GM19452 (cell line): Measurements from ENCODE around the gene RGS9.
"Not testable (repeated sequence)": the region's sequence is repeated elsewhere in the genome, so short reads cannot be mapped to it uniquely, and the experiment has no call there.

ENCODE experiments used
- ATAC-seq: cut with Tn5 transposase; IDR thresholded peaks from one replicate; pipeline ENCODE4 v1.9.1; 2021; ENCODE audit not compliant: unreplicated experiment

RGS9 gene

DNA sequence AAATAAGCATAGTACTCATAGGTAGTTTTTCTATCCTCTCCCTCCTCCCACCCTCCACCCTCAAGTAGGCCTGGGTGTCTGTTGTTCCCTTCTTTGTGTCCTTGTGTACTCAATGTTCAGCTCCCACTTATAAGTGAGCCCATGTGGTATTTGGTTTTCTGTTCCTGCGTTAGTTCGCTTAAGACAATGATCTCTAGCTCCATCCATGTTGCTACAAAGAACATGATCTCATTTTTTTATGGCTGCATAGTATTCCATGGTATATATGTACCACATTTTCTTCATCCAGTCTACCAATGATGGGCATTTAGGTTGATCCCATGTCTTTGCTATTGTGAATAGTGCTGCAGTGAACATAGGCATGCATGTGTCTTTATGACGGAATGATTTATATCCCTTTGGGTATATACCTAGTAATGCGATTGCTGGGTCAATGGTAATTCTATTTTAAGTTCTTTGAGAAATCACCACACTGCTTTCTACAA is 43.6 kb downstream of the RGS9 start:
- not testable (repeated sequence) for ATAC-seq

DNA sequence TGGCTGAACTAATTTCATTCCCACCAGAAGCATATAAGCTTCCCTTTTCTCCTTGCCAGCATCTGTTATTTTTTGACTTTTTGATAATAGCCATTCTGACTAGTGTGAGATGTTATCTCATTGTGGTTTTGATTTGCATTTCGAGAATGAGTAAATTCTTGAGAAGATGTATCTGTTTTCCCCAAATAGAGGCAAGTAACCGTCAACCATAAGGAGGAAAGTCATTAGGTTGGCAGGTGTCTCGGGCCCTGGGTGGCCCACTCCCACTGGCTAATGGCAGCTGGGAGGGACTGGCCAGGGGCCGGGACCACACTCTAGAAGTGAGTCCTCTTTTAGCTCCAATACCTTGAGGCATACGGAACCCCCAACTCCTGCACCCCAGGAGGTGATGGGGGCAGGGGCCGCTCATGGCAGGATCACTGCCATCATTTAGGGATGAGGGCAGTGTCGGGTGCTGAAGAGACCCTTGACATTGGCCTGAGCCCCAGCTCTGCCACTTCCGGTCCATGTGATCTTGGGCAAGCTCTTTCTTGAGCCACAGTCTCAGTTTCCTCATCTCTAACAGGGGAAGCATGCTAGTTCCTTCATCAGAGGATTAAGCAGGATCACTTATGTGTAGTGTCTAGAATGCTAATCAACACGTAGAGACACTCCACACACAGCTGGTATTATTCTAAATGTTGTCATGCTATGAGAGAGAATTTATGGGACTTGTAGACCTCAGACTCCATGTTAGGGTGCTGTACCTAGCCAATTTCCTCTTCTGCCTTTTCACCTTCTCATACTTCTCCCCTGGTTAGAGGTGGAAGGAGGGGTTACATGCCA is 44.3 kb downstream of the RGS9 start:
- peak; percentile 63 for ATAC-seq

DNA sequence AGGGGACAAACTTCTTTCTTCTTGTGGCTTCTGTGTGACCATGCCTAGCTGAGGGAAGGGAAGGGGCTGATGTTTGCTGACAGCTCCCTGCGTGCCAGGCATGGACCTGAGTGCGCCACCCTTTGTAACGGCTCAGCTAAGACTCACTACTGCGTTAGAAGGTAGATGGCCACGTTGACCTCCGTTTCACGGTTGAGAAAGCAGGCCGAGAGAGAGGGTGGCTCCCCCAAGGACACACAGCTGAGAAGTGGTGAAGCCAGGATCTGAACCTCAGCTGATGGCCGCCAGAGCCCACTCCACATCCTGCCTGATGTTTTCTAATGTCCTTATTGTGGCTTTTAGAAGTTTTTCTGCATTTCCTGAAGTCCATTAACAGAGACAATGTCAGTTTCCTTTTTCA is 45.1 kb downstream of the RGS9 start:
- peak; percentile 13 for ATAC-seq

DNA sequence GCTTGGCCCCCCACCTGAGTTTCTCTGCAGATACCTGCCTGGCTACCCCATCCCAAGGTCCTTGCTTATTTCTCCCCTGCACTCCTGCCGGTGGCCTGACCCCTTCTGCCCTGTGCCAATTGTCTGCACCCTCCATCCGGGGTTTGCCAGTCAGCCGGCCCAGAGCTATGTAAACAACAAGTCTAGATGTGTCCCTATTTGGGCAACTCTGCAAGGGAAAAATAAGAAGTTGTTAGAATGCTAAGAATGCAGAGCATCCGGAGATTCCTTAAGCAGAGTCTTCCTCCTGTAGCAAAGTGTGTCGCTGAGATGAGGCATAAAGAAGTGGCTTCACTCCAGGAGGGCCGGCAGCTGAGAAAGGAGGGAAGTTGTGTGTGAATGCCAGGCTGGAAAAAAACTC is 46.6 kb downstream of the RGS9 start:
- no peak for ATAC-seq

DNA sequence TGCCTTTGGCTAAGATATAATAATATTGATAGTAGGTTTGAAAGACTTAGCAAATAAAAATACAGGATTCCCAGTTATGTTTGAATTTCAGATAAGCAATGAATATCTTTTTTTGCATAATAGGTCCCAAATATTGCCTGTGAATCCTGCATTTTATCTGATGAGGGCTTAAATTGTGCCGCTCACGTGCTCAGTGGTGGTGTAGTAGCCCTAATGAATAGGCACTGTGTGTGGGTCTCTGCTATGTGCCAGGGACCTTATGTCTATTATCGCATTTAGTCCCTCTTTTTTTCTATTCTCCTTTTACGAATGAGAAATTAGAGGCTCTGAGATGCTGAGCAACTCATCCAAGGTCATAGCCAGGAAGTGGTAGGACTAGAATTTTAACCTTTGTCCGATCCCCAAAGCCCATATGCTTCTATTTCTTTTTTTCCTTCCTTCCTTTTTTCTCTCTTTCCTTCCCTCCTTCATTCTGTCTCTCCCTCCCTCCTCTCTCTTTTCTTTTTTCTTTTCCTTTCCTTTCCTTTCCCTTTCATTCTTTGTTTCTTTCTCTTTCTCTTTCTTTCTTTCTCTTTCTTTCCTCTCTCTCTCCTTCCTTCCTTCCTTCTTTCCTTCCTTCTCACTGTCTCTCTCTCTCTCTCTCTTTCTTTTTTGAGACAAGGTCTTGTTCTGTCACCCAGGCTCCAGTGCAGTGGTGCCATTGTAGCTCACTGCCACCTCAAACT is 47.2 kb downstream of the RGS9 start:
- no peak for ATAC-seq

DNA sequence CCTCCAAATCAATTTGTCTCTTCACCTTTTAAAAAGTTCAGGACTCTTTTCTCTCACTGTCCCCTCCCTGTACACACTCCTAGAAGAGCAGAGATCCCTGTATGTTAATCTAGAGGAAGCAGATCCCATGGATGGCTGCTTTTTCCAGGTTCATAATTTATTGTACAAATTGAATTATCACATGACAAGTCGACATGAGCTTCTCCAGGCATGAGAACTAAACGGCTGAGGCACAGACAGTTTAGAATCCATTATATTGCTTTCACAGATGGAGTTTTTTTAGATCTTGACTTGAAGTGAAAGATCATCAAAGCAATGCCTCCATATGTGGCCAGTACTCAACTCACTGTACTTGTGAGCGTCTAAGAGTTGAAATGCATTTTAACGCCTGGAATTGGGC is 47.9 kb downstream of the RGS9 start:
- ATAC-seq: no peak

DNA sequence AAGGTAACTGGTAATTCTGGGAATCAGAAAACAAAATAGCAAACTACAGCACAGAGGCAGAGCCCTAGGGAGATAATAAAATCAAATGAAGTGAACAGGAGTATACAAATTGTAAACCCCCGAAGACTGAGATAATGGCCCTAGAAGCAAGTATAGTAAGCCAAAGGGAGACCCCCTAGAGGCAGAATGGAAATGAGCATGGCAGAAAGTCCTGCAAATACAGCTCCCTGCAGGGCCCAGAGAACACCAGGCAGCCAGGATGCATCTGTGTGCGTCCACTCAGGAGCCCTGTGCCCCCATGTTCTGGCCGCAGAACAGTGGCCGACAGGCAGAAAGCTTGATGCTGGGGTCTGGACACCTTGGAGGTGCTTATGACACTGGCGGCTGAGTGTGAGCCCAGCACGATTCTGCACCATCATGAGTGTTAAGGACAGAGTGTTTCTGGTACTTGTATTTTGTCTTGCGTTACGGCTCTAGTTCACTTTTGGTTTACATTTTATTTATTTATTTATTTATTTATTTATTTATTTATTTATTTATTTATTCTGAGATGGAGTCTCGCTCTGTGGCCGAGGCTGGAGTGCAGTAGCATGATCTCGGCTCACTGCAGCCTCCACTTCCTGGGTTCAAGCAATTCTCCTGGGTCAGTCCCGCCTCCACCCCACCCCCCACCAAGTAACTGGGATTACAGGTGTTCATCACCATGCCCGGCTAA is 48.7 kb downstream of the RGS9 start:
- ATAC-seq: no peak

DNA sequence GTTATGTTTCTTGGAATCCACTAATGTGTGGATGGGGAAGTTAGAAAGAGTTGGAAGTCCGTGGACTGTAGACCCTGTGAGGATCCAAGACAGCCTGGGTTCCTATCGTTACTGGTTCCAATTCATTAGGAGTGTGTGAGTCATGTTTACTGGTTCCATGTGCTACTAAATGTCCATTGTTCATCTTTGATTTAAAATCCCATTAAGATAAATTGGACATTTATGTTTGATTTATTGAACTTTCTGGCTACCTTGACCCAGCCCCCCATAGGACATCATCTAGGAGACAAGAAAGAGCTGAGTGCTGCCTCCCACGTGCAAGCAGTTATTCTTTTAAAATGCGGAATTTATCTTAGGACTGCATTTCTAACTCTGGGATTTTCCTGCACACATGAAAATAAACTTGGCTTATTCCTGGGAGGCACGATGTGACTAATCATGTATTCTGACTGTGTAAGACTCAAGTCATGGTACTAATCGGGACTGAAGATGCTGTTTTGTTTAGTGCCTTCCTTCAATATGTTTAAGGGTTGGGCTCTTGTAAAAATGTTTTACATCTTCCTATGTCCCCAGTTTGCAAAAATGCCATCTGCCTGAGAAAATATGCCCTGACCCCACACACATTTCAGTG is 53.4 kb downstream of the RGS9 start:
- no peak for ATAC-seq

DNA sequence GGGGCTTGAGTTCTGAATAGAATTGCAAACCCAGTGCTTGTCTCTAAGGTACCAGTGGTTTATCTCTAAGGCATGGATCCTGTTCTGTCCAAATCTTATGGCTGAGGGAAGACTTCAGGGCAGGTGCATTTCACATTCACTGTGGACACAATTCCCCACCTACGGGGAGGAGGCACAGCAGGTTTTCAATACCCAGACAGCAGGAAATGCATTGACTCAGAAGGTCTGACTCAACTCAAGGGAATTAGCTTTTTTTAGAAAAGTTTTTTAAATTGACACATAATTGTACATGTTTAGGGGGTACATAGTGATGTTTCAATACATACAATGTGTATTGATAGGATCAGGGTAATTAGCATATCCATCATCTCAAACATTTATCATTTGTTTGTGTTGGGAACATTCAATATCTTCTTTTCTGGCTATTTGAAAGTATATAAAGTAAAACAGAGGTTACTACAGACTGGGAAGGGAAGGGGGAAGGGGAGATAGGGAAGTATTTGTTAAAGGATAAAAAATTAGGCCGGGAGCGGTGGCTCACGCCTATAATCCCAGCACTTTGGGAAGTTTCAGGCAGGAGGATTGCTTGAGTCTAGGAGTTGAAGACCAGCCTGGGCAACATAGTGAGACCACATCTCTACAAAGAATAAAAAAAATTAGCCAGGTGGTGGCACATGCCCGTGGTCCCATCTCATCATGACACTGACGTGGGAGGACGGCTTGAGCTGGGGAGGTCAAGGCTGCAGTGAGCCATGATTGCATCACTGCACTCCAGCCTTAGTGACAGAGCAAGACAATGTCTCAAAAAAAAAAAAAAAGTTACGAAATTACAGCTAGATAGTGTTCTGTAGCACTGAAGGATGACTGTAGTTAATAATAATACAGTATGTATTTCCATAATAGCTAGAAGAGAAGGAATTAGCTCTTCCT is 54.9 kb downstream of the RGS9 start:
- no peak for ATAC-seq

DNA sequence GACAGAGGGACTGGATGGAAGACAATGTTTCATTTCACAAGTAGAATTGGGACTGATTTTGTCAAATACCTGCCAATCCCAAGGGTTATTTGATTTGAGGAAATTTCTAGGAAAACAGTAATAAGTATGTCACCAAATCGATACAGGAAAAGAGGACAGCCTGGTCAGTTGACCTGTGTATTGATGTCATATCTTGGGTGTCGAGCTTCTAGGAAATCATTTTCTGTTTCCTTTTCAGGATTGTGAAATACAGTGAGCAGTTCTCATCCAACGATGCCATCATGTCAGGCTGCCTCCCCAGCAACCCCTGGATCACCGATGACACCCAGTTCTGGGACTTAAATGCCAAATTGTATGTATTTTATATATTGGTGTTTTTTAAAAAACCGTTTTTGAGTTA is 56.1 kb downstream of the RGS9 start:
- ATAC-seq: no peak

DNA sequence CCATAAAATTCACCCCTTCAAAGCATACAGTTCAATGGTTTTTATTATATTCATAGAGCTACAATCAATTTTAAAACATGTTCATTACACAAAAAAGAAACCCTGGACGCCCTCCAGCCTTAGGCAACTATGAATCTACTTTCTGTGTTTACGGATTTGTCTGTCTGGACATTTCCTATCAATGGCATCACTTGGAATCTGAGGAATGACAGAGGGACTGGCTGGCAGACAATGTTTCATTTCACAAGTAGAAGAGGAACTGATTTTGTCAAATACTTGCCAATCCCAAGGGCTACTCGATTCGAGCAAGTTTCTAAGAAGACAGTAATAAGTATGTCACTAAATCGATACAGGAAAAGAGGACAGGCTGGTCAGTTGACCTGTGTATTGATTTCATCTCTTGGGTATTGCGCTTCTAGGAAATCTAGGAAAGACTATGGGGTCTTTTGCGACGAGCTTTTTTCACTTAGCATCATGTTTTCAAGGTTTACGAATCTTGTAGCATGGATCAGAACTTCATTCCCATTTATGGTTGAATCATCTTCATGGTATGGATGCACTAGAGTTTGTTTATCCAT is 56.6 kb downstream of the RGS9 start:
- no peak for ATAC-seq

DNA sequence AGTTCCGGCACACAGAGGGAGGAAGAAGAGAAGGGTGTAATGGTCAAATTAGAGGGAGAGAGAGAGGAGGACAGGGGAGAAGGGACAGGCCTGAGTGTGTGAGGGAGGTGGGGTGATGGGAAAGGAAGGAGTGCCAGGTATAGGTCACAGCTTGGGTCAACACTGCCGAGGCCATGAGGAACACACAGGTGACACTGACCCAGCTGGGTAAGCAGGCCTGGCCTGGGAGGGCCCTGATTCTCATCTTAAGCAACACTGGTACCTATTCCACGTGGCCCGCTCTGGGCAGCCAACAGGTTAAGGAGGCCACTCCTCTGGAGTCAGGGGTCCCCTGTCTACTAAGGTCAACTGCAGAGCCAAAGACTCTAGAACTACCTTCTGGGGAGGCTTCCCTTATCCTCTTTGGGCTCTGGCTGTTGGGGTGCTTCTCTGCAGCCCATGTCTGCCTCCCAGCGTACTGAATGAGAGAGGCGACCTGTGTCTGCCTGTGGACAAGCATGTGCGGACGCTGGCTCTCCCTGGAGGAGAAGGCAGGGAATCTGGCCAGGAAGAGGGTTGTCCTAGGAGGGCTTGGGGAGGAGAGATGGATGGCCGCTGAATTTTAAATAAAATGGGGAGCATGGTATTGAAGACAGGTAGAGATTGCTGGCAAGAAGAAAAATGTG is 57.6 kb downstream of the RGS9 start:
- no peak for ATAC-seq

DNA sequence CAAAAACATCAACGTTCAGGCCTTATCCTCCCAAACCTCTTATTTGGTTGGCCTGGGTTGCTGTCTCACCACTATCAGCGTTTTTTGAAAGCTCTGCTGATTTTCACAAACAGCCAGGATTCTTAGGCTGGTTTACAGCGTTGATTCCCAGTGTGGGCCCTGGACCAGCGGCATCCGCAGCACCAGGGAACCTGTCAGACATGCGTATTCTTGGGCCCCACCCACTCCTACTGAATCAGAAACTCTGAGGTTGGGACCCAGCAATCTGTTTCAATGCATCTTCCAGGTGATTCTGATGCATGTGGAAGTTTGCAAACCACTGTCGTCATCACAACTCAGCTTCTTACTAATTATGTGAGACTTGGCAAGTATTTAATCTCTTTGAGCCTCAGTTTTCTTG is 58.5 kb downstream of the RGS9 start:
- no peak for ATAC-seq

DNA sequence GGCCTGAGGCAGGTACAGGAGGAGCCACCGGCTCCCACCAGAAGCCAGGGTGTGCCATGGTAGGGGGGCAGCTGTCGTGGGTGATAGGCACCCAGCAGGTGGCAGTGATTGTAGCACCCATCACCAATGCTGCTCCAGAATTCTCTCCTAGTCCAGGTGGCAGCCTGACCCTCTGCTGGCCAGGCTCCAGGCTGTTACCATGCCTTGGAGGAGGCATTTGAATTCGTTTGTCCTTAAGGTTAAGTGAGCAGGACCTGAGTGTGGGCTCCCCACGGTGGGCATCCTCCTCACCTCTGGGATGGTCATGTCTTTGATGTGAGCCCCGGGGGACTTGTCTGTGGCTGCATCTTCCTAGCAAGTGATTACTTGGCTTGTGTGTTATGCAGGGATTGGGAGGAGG is 59.4 kb downstream of the RGS9 start:
- ATAC-seq: no peak

DNA sequence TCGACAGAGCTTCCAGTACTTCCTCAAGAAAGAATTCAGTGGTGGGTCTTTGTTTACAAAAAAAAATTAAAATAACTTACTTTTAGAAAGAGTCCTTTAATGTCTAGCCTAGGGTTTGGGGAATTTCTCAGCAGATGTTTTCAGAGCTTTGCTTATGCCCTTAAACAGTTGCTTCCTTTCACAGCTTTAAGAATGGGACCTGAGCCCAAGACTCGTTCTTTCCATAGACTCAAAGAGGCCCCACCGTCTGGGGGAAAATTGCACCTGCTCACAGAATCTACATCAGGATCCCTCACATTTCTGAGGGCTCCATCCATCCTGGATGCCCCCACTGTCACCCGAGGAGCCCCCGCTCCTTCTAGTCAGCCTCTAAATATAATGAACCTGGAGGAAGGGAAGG is 60.0 kb downstream of the RGS9 start:
- no peak for ATAC-seq

DNA sequence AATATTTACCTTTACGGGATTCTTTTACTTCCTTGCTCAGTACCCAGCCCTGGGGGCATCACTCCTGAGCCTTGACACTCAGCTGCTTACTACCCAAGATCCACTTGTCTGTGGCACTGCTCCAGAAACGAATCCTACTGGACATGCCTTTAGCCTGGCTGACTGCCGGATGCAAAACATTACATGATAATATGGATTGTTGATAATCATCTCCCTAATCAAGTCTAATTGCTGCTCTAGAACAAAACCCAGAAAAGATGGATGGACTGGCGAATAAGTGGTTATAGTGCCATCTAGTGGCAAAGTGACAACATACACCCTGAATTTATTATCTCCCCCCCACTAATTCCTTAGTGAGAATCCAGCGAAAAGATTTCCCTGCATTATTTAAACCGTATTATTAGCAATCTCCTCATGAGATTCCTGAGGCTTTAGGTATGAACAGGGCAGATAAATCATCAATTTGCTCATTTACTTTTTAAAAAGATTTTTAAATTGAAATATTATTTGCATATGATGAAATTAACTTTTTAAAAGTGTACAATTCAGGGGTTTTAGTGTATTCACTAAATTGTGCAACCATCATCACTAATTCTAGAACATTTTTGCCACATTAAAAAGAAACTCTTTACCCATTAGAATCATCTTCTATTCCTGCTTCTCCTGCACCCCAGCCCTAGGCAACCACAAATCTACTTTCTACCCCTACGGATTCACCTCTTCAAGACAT is 61.6 kb downstream of the RGS9 start:
- no peak for ATAC-seq

DNA sequence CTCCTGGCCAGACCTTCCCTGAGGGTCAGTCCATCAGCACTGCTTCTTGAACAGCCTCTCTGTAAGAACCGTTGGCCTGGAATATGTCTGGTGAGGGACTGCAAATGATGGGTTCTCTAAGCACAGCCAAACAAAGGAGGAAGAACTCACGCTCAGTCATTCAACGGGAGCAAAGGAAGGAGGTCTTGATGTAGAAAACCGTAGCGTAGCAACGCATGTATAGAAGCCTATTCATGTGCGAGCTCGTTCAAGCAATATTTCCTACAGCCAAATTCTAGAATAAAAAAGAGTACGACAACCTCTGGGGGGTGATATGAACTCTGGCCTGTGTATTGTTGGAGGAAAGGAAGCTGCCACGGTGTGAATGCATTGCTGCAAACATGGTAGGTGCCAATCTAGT is 64.2 kb downstream of the RGS9 start:
- ATAC-seq: no peak

DNA sequence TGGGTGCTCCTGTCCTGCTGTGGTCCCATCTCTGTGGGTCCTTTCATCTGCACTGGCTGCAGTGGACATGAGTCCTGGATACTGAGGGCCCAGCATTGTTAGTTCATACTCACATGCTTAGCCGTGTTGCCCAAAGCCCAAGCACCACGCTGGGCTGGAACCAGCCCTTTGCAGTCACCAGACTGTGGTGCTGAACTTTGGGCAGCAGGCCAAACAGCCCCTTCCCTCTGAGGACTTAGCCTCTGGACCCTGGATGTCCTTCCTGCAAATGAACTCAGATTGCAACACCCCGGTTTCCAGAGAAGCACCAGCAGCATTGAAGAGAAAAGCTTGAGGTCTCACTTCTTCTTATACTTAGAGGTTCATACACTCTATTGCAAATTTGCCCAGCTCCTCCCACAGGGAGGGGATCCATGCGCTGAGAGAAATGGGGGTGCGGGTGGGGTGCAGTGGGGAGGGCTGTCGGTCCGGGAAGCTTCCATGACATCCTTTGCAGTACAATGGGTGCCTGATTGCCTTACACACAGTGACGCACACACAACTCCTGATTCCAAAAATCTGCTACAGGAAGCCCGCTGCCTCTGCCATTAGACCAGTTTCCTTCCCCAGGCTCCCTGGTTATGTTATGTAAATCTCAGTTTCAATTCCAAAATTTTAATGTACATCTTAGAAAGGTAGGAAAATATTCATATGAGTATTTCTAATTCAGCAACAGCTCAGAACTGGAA is 65.8 kb downstream of the RGS9 start:
- no peak for ATAC-seq
